ENCODE results near the gene ODF2L. TPM values are rescaled to one million over a fixed set of nuclear protein-coding genes. Genes with fewer than 3 reads are reported as not detected.

Gene ODF2L
- total RNA-seq, 2 donors from 2014 or later: 8.8 to 9.6 TPM

DNA sequence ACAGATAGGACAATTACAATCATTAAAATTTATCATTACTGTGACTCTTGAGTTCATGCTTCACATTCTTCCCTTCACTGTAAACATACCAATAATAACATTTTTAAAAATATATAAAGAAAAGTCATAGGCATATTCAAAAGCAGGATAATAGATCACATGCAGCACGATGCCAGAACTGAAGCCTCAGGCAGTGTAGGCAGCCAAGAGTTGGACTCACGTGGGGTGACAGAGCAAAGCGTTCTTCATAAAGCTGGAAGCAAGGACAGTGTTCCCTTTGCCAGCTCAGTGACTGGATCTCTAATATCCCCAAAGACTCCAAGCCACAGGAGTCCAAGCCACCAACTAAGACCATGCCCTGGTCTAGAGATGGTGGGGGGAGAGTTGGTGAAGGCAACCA, 77.7 kb downstream of the ODF2L start:
- Histone ChIP-seq H3K4me3 (no peak overlapping the region), H3K27me3 (no peaks in the 10 kb centered on the region), H3K36me3 (no peaks in the 10 kb centered on the region), H3K4me1 (no peaks in the 10 kb centered on the region), H3K27ac (no peak overlapping the region), H3K9me3 (no peaks in the 10 kb centered on the region)
- TF ChIP-seq, protein P1, sequence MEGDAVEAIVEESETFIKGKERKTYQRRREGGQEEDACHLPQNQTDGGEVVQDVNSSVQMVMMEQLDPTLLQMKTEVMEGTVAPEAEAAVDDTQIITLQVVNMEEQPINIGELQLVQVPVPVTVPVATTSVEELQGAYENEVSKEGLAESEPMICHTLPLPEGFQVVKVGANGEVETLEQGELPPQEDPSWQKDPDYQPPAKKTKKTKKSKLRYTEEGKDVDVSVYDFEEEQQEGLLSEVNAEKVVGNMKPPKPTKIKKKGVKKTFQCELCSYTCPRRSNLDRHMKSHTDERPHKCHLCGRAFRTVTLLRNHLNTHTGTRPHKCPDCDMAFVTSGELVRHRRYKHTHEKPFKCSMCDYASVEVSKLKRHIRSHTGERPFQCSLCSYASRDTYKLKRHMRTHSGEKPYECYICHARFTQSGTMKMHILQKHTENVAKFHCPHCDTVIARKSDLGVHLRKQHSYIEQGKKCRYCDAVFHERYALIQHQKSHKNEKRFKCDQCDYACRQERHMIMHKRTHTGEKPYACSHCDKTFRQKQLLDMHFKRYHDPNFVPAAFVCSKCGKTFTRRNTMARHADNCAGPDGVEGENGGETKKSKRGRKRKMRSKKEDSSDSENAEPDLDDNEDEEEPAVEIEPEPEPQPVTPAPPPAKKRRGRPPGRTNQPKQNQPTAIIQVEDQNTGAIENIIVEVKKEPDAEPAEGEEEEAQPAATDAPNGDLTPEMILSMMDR (IDR thresholded peaks at IDR 0.05): no peak
- no peak for DNase-seq (ENCODE audit: low spot score)

DNA sequence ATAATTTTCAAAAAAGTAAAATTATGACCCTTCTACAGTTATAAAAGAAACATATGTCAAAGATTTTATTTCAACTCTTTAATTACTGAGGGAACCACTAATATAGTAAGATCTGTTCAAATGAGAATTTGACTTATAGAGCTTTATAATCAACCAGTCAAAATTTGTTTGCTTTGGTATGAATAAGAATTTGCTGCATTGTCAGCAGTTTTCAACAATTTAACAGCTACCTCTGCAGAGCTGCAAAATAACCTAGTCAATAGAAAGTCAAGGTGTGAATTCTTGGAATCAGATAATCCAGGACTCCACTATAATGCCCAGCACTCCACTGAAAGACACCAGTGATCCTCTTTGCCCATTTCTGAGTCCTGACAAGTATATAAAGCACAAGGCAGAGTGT, 78.2 kb downstream of the ODF2L start:
- H3K4me1 ChIP-seq: no peaks in the 10 kb centered on the region
- no peak overlapping the region for H3K27ac ChIP-seq
- TF ChIP-seq, protein P1 (IDR thresholded peaks at IDR 0.05): no peak
- H3K4me3 ChIP-seq: no peak overlapping the region
- DNase-seq (ENCODE audit: low spot score): no peak
- no peaks in the 10 kb centered on the region for H3K9me3 ChIP-seq
- no peaks in the 10 kb centered on the region for H3K27me3 ChIP-seq
- H3K36me3 ChIP-seq: no peaks in the 10 kb centered on the region

DNA sequence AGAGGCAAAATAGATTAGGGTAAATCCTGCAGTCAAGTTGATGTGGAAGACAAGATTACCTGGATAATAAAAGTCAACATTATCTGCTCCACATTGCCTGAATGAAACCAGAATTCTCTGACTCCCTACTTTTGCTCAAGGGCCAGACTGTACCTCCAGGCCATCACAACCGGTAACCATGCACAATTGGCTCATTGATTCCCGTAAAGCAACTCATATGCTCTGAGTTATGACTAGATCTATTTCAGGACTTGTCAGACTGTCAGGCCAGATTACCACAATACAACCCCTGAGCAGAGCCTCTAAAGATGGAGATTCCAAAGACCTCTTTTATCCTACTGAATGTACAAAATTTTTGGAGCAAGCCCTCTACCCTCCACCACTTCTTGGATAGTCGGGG, 90.4 kb downstream of the ODF2L start:
- H3K36me3 ChIP-seq: no peaks in the 10 kb centered on the region

DNA sequence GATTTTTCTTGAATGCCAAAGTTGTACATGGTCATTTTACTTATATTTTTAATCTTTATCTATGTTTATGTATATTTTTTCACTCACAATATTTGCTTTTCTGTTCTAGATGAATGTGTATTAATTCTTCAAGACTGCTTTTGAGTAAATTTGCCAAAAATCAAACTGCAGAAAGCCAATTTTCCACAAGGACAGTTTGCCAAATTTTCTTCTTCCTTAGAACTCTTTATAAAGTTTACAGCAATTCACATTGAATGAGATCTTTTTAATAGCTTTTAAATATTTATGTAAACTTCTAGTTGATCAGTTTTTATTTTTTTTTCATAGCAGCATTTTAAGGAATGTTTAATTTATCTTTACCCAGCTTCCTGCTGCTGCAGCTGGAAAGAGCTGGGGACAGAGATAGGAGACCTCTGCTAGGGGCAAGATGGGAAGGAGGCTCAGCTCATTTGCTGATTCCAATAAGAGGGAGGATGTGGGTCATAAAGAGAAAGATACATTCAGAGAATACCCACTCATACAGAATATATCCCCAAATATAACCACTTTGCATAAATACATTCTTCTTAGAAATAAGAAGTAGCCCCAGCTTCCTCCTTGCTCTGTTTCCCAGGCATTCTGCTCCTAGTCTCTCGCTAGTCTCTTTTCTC, 93.0 kb downstream of the ODF2L start:
- peaks cover 0 to 3% of the 10 kb centered on the region in 2 donors for H3K9me3 ChIP-seq
- H3K4me3 ChIP-seq: no peak overlapping the region
- TF ChIP-seq, protein P1 (IDR thresholded peaks at IDR 0.05): no peak
- no peaks in the 10 kb centered on the region for H3K36me3 ChIP-seq
- DNase-seq (ENCODE audit: low spot score): no peak
- H3K4me1 ChIP-seq: no peaks in the 10 kb centered on the region
- H3K27ac ChIP-seq: no peak overlapping the region
- H3K27me3 ChIP-seq: no peaks in the 10 kb centered on the region

More for the DNA sequence above, 90.4 kb downstream of the ODF2L start:
- Histone ChIP-seq H3K27ac (no peak overlapping the region), H3K27me3 (no peaks in the 10 kb centered on the region), H3K9me3 (no peaks in the 10 kb centered on the region), H3K4me1 (no peaks in the 10 kb centered on the region), H3K4me3 (no peak overlapping the region)
- TF ChIP-seq, protein P1 (IDR thresholded peaks at IDR 0.05): no peak
- DNase-seq (ENCODE audit: low spot score): no peak

Small RNA genes within 50 kb of the gene (microRNA-seq; reads per million reads assigned to microRNA genes)
- 0 reads per million in 2 donors for gene MIR7856 (ENCODE audit: borderline number of aligned reads in 2 of 2, borderline replicate concordance in 1 of 2)

Other genes starting within 250 kb of the ODF2L start
- 1 to 10 TPM in 1 of 2 donors, under 1 TPM in 1; 0.67 to 1.0 TPM for gene COL24A1, start 239.6 kb downstream of the ODF2L start, total RNA-seq
- not detected for gene CLCA2, start 27.8 kb upstream of the ODF2L start, total RNA-seq
- not detected for gene CLCA1, start 72.6 kb upstream of the ODF2L start, total RNA-seq
- not detected for gene CLCA4, start 150.8 kb upstream of the ODF2L start, total RNA-seq

Measured in right atrium auricular region (tissue), 2 donors.